ENCODE results near the gene SORCS2. TPM values are rescaled to one million over a fixed set of nuclear protein-coding genes. Genes with fewer than 3 reads are reported as not detected.

SORCS2 gene
- total RNA-seq, 2 donors from 2014 or later: 1.5 to 1.7 TPM

DNA sequence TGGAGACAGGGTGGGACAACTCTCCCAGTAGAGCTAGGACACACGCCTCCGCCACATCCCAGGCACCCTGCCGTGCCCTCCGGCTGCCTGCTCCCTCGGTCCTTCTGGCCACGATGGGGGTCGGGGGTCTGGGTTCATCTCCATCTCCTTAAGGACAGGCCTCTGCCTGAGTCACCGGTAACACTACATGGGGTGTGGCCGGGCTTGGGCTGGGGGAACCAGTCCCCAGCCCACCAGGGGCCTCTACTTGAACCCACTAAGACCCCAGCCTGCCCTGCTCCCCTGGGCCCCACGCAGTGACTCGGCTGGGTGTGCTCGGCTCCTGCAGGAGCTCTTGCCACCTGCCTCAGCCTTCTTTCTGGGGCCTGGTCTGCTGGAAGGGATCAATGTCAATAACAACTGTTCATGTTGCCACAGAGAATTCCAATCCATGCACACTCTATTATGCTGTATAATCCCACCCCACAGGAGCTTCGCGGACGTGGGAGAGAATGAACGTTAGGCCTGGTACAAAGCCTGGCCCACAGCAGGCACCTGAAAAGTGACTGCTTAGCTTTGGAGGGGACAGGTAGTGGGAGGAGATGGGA is 420.1 kb downstream of the SORCS2 start:
- Histone ChIP-seq H3K27ac (no peak overlapping the region), H3K9me3 (no peaks in the 10 kb centered on the region), H3K4me1 (no peaks in the 10 kb centered on the region), H3K4me3 (no peak overlapping the region), H3K27me3 (no peaks in the 10 kb centered on the region), H3K36me3 (no peaks in the 10 kb centered on the region)
- no peak for DNase-seq (ENCODE audit: low spot score)
- TF ChIP-seq, protein P1, sequence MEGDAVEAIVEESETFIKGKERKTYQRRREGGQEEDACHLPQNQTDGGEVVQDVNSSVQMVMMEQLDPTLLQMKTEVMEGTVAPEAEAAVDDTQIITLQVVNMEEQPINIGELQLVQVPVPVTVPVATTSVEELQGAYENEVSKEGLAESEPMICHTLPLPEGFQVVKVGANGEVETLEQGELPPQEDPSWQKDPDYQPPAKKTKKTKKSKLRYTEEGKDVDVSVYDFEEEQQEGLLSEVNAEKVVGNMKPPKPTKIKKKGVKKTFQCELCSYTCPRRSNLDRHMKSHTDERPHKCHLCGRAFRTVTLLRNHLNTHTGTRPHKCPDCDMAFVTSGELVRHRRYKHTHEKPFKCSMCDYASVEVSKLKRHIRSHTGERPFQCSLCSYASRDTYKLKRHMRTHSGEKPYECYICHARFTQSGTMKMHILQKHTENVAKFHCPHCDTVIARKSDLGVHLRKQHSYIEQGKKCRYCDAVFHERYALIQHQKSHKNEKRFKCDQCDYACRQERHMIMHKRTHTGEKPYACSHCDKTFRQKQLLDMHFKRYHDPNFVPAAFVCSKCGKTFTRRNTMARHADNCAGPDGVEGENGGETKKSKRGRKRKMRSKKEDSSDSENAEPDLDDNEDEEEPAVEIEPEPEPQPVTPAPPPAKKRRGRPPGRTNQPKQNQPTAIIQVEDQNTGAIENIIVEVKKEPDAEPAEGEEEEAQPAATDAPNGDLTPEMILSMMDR (IDR thresholded peaks at IDR 0.05): no peak

DNA sequence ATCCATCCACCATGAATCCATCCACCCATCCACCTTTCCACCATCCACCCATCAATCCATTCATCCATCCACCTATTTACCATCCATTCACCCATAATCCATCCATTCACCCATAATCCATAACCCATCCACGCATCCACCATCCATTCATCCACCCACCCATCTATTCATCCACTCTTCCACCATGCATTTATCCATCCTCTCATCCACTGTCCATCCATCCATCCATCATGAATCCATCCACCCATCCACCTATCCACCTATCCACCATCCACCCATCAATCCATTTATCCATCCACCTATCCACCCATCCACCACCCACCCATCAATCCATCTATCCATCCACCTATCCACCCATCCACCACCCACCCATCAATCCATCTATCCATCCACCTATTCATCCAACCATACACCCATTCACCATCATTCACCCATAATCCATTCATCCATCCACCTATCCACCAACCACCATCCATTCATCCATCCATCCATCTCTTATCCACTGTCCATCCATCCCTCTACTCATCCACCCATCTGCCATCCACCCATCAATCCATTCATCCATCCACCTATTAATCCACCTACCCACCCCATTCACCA is 422.1 kb downstream of the SORCS2 start:
- Histone ChIP-seq H3K4me1 (no peaks in the 10 kb centered on the region), H3K9me3 (no peaks in the 10 kb centered on the region), H3K27me3 (no peaks in the 10 kb centered on the region), H3K4me3 (no peak overlapping the region), H3K36me3 (no peaks in the 10 kb centered on the region), H3K27ac (no peak overlapping the region)
- DNase-seq (ENCODE audit: low spot score): no peak
- TF ChIP-seq, protein P1 (IDR thresholded peaks at IDR 0.05): no peak

DNA sequence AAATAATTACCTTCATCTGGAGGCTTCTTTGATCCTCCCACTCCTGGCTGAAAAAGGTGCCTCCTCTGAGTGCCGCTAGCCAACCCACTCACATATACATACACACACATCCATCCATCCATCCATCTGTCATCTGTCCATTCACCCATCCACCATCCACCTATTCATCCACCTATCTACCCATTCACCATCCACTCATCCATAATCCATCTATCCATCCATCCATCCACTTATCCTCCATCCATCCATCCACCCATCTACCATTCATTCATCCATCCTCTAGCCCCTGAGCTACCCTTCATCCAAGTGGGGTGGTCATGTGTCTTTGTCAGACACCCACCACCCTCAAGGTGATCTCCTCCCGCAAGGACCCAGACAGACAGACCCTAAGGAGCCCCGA is 423.9 kb downstream of the SORCS2 start:
- no peaks in the 10 kb centered on the region for H3K9me3 ChIP-seq
- H3K27ac ChIP-seq: no peak overlapping the region
- no peak overlapping the region for H3K4me3 ChIP-seq
- no peaks in the 10 kb centered on the region for H3K27me3 ChIP-seq
- no peak for DNase-seq (ENCODE audit: low spot score)
- TF ChIP-seq, protein P1 (IDR thresholded peaks at IDR 0.05): no peak
- no peaks in the 10 kb centered on the region for H3K36me3 ChIP-seq
- no peaks in the 10 kb centered on the region for H3K4me1 ChIP-seq

DNA sequence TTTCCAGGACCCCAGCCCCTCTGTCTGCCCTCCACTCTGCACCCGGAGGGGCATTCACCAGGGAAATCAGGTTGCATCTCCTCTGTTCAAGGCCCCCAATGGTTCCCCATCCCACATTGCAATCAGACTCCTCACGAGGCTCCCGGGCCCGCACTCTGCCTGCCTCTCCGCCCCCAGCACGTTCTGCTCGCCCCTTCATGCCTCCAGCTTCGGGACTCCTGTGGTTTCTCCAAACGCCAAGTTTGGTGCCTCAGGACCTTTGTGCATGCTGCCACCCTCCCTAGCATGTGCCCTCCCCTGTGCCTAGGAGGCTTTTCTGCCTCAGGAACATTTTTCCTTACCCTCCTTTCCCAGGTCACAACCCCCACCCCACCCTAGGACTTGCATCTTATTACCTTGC is 426.0 kb downstream of the SORCS2 start:
- no peaks in the 10 kb centered on the region for H3K4me1 ChIP-seq
- no peaks in the 10 kb centered on the region for H3K36me3 ChIP-seq
- no peak overlapping the region for H3K4me3 ChIP-seq
- no peak overlapping the region for H3K27ac ChIP-seq
- H3K9me3 ChIP-seq: no peaks in the 10 kb centered on the region
- no peaks in the 10 kb centered on the region for H3K27me3 ChIP-seq
- TF ChIP-seq, protein P1 (IDR thresholded peaks at IDR 0.05): no peak
- no peak for DNase-seq (ENCODE audit: low spot score)

DNA sequence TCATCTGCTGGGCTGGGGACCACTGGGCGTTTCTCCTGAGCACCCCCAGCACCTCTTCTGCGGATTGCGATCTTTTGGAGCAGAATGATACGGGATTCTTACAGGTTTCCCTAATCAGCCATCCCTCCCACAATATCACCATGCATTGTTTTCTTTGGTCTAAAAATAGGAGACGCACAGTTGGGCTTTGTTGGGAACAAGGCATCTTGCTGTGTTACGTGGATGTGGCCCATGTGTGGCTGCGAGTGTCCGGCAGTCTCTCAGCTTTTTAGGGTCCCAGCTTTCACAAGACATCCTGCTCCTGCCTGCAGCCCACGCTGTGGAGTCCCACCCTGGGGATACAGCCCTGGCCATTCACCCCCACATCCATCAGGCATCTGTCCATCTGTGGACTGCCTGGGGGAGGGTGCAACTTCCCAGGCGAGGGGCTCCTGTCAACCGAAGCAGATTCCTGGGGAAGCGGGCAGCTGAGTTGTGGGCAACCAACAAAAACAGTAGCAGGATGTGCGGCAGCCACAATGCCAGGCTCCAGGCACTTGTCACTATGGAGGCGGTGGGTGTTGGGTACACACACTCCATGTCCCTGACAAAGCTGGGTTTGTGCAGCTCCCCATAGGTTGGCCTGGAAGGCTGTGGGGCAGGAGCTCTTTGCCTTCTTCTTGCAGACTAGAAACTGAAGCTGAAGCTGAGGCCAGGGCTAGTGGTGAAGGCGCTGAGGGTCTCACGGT is 427.9 kb downstream of the SORCS2 start:
- no peak overlapping the region for H3K27ac ChIP-seq
- DNase-seq (ENCODE audit: low spot score): no peak
- H3K36me3 ChIP-seq: no peaks in the 10 kb centered on the region
- H3K27me3 ChIP-seq: no peaks in the 10 kb centered on the region
- H3K4me3 ChIP-seq: no peak overlapping the region
- TF ChIP-seq, protein P1 (IDR thresholded peaks at IDR 0.05): no peak
- no peaks in the 10 kb centered on the region for H3K9me3 ChIP-seq
- H3K4me1 ChIP-seq: peaks cover 0 to 10% of the 10 kb centered on the region in 2 donors
